ENCODE results near the gene GNAS.

GRCh38 chr20:58888521-58889333 is 36.2 kb downstream of the GNAS start:
- TF ChIP-seq EZH2phosphoT487 (IDR thresholded peaks at IDR 0.05; ENCODE audit: borderline replicate concordance, low read depth, low read length) (no peak), CTCF (conservative IDR thresholded peaks at IDR 0.05; ENCODE audit: low read length) (no peak)

Measured in OCI-LY7 (cell line).